Peyer's patch (tissue), 4 donors: ENCODE data around the gene FAM234B.

Experiments
- CTCF ChIP-seq, 6 experiments: fragments of 450-650 bp in 4 of 6; fragments of 200-600 bp in 2 of 6; sonication (generic) in 1 of 6; IDR thresholded peaks; one replicate each; pipeline ENCODE4 v1.5.1; 2017 to 2019; ENCODE audit warnings: antibody characterized with exemption in 6 of 6, mild to moderate bottlenecking in 3 of 6, moderate library complexity in 1 of 6
- POLR2A ChIP-seq, 2 donors: fragments of 450-650 bp; IDR thresholded peaks; one replicate each; pipeline ENCODE4 v1.5.1; 2017; ENCODE audit warnings: antibody characterized with exemption in 2 of 2, mild to moderate bottlenecking in 2 of 2, moderate library complexity in 2 of 2

GRCh38 chr12:13094367-13094766 is 50.2 kb downstream of the FAM234B start:
- no peak for TF ChIP-seq CTCF (IDR thresholded peaks at IDR 0.05)
- no peak for TF ChIP-seq POLR2A (IDR thresholded peaks at IDR 0.05)
